HG03139 (cell line): ENCODE measurements around the gene THYN1.
"Not testable (repeated sequence)": the region's sequence is repeated elsewhere in the genome, so short reads cannot be mapped to it uniquely, and the experiment has no call there.

ENCODE experiments used
- ATAC-seq: cut with Tn5 transposase; IDR thresholded peaks from one replicate; pipeline ENCODE4 v1.9.1; 2021; ENCODE audit not compliant: unreplicated experiment

Gene THYN1

DNA sequence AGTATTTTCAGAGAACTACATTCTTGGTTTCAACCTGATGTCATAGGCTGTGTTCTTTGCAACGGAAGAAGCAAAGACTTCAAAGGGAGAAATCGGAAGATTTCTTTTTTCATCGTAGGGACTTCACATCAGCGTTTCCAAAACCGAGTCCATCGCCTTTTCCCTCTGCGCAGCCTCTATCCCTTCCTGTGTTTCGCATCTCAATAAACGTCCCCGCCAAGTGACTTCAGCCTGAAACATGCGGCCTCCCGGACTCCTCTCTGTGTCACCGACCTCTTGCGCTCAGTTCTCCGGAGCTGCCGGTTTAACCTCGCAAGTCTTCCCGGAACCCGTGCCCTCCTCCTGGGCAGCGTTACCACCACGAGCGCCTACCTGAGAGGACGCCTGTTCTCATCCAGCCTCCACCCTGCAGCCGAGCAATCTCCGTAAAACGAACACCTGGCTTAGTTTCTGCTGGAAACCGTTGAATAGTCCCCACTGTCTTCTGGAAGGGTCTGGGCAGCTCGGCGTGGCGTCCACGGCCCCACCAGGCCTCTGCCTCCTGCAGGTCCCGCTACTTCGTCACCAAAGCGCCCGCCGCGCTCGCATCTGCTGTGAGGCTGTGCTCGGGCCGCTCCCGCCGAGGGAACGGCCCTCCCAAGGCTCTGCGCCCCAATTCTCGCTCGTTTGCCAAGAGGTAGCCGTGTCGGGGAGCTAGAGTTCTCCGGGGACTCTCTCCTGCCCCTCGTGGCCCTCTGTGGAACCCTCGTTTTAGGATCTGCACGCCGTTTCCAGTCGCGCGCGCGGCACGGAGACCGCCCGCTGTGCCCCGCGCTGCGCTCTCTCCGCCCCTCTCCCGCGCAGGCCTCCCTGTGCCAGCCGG lies 22.6 kb upstream of the THYN1 start, which contains the start of gene GLB1L3:
Gene GLB1L3 (plus strand): TSS at position 846 of the 862 bp plus-strand sequence. CDS start 362 bp downstream, outside the sequence.
- peak; percentile 49 for ATAC-seq

DNA sequence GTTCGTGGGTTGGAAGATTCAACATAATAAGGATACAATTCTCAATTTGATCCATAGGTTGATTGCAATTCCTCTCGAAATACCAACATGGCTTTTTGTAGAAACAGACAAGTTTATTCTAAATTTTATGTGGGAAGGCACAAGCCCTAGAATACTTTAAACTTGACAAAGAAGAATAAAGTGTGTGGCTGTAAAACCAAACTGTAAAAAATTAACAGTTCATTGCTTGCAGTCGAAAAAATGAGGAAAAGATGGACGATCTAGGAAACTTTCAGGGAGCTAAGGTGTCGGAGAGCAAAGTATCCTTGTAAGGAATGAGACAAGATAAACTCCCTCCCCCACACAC lies 22.0 kb upstream of the THYN1 start:
- no peak for ATAC-seq

DNA sequence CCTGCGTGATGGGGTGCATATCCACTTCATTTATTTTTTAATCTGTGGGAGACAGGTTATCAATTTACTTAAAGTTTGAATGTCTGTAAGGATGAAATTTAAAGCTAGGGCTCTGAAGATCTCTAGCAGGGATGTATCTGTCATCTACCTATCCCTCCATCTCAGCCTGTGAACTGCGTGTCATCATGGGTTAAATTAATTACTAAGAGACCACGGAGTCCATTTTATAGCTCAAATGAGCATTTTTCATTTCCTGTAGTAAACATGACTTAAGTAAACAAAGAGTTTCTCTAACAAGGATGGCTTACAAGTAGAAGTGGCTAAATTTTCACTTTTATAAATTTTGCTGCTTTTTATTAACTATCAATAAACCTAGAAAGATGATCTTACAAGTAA lies 20.2 kb upstream of the THYN1 start:
- ATAC-seq: no peak

DNA sequence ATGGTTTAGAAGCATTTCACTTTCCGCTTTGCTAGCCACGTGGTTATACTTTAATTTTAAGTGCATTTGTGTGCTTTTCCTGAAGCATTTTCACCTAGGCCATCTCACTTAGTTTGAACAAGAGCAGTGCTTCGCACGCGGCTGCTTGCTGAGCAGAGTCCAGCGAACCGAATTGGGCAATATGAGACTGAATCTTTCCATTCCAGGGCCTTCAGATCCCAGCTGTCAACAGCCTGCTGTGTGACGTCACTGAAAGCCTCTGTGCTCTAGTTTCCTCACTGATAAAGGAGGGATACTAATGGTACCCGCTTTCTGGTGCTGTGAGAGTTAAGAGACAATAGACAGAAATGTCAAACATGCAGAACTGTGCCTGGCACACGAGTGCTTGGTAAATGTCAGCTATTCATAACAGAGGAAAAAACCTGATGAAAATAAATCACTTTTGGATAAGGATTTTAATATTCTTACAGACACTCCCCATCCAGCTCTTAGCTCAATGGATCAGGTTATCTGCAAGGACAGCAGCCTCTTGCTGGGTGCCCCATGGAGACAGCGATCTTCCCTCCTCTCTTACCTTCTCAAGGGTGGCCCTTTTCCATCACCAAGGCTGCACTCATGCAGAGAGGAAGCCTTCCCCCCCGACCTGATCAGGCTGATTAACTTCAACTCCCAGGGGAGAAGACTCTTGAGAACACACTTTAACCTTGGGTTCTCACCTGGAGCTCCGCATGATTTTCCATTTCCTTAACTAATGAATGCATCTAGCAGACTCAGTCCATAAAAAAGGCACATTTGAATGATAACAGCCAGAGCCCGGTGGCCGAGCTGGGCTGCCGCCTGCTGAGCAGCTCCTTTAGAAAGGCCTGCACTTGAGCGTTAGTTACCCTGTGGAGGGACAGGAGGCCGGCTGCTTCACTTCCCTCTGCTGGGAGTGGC lies 19.5 kb upstream of the THYN1 start:
- no peak for ATAC-seq

DNA sequence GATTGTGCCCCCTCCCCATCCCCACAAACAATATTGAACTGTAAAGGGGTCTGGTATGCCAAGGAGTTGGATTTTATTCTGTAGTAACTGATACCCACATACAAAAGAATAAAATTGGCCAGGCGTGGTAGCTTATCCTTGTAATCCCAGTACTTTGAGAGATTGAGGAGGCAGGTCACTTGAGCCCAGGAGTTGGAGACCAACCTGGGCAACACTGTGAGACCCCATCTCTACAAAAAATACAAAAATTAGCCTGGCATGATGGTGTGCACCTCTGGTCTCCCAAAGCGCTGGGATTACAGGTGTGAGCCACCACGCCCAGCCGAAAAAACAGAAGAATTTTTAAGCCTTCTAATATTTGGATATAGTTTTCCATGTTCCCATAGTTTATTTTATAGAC lies 18.8 kb upstream of the THYN1 start:
- ATAC-seq: no peak

DNA sequence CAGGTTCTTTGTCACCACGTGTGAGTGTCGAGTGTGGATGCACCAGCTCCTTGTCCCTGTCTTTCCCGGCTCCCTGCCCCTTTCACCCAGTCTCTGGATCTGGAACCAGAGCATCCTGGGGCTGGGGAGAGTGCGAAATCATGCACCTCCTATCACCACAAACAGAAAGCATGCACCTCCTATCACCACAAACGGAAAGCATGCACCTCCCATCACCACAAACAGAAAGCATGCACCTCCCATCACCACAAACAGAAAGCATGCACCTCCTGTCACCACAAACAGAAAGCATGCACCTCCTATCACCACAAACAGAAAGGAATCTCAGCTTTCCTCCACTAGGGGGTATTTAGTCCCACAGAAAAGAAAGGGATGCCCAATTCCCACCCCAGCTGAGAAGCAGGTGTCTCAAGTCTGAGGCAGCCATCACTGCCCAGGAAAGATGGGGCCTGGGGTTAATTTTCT lies 17.1 kb upstream of the THYN1 start:
- no peak for ATAC-seq

DNA sequence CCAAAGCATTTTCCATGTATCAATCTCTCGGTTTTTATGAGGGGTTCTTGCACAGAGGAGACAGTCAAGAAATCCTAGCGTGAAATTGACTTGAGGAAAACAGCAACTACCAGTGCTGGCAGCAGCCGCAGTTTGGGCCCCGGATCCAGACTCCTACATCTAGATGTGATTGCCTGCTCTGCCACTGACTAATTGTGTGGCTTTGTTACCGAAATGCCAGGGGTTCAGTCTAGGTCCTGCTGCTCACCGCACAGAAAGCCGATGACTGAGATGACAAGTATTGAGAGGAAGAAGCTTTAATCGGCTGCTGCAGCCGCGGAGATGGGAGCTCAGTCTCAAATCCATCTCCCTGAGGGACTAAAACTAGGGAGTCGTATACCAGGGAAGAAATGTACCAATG lies 14.8 kb upstream of the THYN1 start:
- ATAC-seq: no peak

DNA sequence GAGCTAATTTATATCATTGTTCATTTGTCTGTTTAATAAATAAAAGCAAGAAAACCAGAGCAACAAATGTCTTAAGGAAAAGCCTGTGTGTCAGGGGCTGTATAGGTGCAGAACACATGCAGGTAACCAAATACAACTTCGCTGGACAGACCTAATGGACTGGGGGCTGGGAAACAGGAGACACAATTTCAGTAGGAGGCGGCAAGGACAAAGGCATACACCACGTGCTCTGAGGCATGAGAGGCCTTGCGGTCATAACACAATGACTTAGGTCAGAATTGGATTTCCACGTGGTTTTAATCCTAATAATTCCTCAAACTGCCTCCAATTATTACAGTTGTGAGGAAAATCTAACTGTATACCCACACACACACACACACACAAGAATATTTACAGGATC lies 14.3 kb upstream of the THYN1 start:
- ATAC-seq: no peak

DNA sequence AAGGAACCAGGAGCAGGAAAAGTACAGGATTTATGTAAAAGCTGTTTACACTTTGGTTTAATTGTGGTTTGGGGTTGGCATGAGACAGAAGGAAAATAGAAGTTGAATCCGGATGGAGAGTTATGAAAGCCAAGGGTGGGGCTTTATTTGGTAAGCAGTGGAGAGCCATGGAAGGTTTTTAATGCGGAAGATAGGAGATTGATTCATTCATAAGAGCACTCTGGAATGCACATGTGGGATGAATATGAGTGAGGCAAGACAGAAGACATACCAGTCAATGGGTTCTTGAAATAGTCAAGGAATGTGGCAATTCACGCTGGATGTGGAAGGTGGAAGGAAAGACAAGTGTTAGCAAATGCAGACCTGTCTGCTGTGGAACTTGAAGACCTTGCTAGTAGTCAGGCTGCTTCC lies 13.7 kb upstream of the THYN1 start:
- ATAC-seq: no peak

DNA sequence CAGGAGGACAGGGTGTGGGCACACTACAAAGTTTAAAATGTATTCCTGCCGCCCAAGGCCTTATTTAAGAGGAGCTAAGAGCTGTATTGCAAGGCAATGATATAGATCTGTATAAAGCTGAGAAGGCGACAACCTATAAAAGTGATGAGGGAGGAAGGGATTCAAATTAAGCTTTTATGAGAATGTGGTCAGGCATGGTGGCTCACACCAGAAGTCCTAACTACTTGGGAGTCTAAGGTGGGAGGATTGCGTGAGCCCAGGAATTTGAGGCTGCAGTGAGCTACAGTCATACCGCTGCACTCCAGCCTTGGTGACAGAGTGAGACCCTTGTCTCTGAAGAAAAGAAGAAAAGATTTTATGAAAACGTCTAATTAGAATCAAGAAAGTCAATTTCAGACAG lies 13.3 kb upstream of the THYN1 start:
- ATAC-seq: no peak

DNA sequence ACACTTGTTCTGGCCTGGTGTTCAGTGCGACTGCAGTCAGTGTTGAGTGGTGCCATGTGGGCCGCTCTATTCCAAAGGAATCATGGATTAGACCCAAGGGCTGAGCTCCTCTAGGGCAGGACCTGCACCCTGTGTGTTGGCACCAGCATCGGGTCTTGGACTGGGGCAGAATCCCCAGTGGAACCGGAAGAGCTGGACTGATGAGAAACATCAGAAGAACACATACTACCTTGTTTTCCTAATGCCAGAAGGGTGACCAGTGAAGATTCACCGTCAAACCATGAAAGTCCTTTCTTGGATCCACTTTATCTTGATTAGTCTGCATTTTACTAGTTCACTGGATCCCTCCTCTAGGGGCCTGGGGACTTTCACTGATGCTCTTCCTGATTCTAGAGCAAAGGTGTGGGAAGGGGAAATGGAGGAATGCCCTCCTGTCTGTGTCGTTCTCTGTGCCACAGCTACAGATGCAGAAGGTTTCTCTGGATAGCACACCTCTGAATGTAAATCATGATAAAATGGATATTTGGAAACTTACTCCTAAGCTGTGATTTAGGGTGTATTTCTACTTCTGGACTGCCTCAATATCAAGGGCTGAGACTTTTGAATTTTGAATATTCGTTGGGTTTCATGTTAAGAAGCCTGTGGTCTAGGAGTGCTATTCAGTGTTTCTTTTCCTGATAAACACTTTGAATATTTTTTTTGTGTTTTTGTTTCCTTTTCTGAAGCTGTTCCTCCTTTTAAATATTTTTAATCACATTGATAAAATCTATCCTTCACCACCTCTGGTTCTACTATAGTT lies 12.0 kb upstream of the THYN1 start:
- ATAC-seq: no peak

DNA sequence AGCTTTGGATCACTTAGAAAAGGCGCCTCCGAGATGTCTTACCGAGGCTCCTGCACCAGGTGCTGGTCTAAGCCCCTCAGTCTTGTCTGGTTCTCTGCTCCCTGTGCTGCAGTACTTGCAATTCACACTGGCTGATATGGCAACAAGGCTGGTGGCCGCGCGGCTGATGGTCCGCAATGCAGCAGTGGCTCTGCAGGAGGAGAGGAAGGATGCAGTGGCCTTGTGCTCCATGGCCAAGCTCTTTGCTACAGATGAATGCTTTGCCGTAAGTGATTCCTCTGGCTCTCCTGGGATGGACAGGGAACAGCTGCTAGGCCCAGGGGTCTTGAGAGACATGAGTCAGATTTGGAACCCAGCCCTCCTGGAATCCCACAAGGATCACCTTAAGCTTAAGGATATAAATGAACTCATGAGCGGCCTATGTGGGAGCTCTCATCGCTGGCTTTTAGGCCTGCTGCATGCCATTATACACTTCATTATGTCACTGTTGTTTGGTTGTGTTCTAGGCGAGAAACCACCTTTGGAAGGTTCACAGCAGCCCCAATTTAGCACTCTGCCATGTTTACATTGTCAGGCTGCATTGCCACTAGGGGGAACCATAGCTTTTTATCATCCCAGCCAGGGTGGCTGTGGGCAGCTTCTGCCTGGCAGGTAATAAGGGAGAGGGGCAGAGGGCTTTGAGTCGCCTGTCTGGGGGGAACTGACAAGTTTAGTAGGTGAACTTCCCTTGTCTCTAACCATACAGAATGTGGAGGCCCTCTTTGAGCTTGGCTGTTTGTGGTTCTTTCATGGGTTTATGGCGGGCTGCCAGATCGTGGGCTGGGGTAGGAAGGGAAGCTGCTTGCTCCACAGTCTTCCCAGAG lies 8.7 kb upstream of the THYN1 start:
- ATAC-seq: no peak

DNA sequence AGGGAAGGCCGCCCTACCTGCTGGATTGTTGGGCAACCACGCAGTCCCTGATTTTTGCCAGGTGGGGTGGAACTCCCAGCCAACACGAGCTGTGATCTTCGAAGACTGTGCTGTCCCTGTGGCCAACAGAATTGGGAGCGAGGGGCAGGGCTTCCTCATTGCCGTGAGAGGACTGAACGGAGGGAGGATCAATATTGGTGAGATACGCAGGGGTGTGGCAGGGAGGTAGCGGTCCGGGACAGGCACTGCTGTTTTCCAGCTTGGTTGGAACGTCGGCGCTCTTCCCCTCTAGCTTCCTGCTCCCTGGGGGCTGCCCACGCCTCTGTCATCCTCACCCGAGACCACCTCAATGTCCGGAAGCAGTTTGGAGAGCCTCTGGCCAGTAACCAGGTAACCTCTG lies 7.8 kb upstream of the THYN1 start:
- no peak for ATAC-seq

DNA sequence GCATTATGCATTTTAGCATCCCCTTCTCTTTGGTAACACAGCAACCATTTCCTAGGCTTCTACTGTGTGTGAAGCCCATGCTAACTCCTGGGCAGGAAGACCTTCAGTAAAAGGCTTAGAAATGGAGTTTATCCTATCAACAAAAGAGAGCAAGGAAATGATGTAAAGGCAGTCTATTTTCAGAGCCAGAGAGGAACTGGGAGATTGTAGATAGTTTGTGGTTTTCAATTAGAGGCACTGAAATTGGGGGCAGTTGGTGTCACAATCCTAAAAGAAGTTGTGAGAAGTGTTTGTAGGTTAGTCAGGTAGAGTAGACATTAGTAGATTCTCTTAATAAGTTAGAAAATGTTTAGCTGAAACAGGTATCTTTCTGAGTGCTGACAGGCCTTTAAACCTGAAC lies 7.4 kb upstream of the THYN1 start:
- ATAC-seq: no peak

DNA sequence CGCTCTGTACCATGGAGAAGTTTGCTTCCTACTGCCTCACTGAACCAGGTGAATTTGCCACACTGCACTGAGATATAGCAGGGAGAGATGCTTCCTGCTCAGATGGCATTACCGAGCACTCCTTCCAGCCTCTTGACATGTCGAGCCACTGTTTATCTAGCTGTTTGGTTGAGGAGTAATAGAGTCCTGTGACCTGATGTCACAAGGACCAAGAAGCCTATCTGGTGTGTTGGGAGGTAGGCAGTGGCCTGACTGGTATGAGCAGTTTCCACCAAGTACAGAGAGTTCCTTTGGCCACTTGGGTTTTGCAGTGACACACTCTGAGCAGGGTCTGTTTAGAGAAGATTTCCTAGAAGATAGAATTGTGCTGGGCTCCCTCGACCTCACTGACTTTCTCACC lies 5.4 kb upstream of the THYN1 start:
- ATAC-seq: no peak

DNA sequence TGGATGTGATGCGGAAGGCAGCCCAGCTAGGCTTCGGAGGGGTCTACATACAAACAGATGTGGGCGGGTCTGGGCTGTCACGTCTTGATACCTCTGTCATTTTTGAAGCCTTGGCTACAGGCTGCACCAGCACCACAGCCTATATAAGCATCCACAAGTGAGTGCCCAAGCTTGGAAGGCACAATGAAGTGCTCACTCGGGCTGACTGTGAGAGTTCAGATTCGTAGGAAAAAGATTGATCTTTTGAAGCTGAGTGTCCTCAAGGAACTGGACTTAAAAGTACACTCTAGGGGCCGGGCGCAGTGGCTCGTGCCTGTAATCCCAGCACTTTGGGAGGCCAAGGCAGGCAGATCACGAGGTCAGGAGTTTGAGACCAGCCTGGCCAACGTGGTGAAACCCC lies 3.9 kb upstream of the THYN1 start:
- no peak for ATAC-seq

DNA sequence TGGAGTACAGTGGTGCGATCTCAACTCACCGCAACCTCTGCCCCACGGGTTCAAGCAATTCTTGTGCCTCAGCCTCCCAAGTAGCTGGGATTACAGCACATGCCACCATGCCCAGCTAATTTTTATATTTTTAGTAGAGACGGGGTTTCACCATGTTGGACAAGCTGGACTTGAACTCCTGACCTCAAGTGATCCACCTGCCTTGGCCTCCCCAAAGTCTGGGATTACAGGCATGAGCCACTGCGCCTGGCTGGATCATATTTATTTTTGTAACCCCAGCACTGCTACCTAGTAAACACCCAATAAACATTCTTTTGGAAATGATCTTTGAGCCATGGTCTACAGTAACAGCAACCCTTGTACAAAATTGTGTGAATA lies 2.0 kb upstream of the THYN1 start:
- ATAC-seq: not testable (repeated sequence)

DNA sequence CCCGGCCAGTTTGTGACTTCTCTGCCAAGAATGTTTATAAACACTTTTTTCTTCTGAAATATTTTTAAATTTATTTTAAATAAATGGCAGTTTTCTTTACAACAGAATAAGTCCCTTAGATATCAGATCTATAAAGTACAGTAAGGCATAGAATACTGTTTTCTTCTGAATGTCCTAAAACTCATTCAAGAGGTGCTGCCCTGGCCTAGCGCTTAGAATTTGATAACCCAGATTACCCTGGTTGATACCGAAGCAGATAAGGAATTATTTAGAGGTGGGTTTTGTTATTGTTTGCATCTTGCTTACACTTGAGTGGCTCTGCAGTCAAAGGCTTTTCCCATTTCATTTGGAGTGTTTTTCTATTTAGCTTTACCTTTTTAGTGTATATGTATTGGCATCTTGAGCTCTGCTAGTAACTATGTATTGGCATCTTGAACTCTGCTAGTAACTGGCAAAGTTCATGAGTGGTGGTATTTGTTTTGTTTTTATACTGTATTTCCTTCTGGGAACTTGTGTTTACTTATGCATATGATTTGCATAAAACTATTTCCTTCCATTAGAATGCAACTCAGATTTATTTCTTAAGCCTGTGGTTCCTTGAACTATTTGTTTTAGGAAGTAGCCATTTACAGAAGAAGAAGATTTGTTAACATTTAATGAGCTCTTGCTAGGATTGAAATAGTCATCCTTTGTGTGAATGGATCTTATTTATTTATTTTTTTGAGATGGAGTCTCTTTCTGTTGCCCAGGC lies 1.5 kb upstream of the THYN1 start:
- ATAC-seq: no peak

DNA sequence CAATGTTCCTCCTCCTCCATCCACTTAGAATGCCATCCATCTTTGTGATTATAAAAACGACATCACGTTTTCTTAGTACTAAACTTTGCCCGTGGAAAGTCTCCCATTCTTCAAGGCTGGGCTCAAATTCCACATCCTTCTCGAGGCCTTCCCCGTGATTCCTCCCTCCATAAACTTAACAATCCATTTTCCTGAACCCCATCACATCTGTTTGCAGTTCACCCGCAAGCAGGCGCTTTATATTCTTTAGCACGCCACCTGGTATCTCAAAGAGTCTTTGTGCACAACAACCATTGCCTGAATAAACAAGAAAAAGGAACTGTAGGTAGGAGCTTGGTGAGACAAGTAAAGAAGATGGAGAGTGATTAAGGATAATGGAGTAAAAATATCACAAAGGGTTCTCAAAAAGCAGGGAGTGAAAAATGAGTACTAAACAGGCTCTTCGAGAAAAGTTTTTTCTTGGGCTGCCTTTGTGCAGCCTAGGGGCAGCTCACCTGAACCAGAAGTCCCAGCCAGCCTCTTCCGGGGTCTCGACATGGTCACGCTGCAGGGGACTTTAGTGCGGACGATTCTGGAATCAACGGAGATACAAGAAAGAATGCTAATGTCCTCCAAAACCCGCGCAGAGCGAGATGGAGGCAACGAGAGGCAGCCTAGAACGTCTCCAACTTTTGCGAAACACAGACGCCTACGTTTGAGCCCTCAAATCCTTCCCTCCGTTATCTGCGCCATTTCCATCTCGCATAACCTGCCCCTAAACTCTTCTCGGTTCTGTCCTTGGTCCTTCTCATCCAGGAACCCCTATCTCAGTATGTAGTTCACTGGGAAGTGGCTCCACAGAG lies 585 bp downstream of the THYN1 start:
- ATAC-seq: peak; percentile 23
